SW480 (cell line): ENCODE measurements around the gene PNKP.
"Not testable (repeated sequence)": the region's sequence is repeated elsewhere in the genome, so short reads cannot be mapped to it uniquely, and the experiment has no call there.

Experiments used
- DNase-seq: peaks from one replicate; pipeline ENCODE4 v3.0.0-alpha.2; 2016; ENCODE audit warnings: low spot score

Gene PNKP

GRCh38 chr19:49845414-49845813 is 22.0 kb downstream of the PNKP start:
- no peak for DNase-seq

- no peak for DNase-seq
These were observed 23.0 kb downstream of the PNKP start for GRCh38 chr19:49844138-49845095.

GRCh38 chr19:49843265-49843664 is 24.1 kb downstream of the PNKP start:
- no peak for DNase-seq

GRCh38 chr19:49840736-49841249 is 26.6 kb downstream of the PNKP start:
- DNase-seq, result no peak

DNA sequence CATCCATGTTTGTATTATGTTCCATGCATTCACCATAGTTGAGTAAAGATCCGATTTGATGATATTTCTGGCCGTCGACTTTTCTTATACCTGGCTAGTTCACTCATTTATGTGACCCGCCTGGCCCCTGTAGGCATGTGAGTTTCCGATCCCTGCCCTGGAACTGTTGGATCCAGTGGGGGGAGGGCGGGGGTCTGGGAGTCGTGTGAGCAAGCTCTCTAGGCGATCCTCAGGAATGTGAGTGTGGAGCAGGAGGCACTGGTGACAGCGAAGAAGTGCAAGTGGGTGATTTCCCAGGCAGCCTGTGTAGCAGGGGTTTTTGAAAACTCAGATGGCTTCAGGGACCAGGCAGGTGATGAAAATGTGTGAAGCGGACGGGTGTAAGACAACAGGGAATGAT is 27.1 kb downstream of the PNKP start:
- no peak for DNase-seq

GRCh38 chr19:49839713-49840112 is 27.7 kb downstream of the PNKP start:
- no peak for DNase-seq

GRCh38 chr19:49838885-49839588 is 28.3 kb downstream of the PNKP start:
- no peak for DNase-seq

DNA sequence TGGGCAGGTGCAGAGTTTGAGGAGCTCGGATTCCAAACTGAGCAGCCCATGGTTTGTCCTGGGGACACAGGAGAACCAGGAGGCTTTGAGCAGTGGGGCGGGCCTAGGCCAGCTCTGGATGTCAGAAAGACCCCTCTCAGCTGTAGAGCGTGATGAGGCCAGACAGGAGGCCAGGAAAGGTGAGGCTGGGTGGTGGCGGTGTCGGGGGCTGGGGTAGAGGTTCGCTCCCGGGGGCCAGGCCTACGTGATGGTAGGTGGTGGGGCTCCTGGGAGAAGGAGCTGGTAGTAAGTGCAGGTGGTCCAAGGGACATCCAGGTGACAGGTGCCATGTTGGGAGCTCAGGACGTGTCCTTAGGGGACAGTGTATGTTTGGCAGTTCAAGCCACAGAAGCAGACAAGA is 30.0 kb downstream of the PNKP start:
- no peak for DNase-seq

GRCh38 chr19:49837009-49837310 is 30.4 kb downstream of the PNKP start:
- no peak for DNase-seq

GRCh38 chr19:49836176-49837008 is 31.0 kb downstream of the PNKP start:
- no peak for DNase-seq

- DNase-seq, result no peak
These were observed 31.8 kb downstream of the PNKP start for GRCh38 chr19:49835562-49835961.

- DNase-seq, result no peak
These were observed 33.8 kb downstream of the PNKP start for GRCh38 chr19:49833599-49833998.

DNA sequence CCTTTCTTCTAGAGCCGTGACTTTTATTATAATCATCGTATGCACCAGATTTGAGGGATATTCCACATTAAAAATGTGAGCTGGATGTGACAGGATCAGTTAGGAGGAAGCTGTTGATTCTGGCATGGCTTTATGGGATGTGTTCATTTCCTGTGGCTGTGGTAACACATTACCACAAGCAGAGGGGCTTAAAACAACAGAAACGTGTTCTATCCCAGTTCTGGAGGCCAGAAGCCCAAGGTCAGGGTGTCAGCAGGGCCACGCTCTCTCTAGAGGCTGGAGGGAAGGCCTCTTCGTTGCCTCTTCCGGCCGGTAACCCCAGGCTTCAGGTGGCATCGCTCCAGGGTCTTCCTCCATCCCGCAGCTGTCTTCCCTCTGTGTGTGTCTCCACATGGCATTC is 34.8 kb downstream of the PNKP start:
- DNase-seq, result no peak

GRCh38 chr19:49831592-49831991 is 35.8 kb downstream of the PNKP start:
- DNase-seq, result no peak

- no peak for DNase-seq
These were observed 36.6 kb downstream of the PNKP start for GRCh38 chr19:49830766-49831165.

- DNase-seq, result no peak
These were observed 37.7 kb downstream of the PNKP start for GRCh38 chr19:49829721-49830120.

- DNase-seq, result no peak
These were observed 38.2 kb downstream of the PNKP start for GRCh38 chr19:49829200-49829599.

DNA sequence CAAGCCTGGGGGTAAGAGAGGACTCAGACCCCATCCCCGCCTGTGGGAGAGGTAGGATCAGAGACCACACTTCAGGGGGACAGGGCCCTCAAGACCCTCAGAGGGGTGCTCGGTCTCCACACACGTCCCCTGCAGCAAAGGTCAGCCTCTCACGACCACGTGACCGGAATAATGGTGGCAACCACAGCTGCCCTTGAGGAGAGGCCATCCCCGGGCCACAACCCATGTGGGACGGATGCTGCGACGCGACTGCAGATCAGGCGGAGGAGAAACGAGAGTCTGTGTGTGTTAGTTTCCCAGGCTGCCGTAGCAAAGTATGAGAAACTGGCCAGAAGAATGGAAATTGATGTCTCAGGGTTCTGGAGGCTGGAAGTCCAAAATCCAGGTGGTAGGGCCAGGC is 40.3 kb downstream of the PNKP start:
- DNase-seq, result no peak

DNA sequence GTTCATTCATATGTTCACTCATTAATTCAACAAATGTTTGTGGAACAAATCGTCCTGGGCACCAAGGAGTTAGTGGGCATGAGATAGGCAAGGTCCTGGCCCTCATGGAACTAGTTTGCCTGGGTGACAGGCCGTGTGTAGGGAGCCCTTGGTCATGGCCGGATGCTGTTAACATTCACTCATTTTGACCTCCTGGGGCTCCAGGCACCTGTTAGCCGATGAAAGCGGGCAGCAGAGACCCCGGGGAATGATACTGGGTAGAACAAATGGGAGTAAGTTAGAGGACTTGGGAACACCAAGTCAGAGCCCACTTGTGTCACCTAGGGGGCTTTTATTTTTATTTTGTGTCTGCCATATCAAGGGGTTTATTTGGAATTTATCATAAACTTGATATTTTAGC is 42.7 kb downstream of the PNKP start:
- no peak for DNase-seq

DNA sequence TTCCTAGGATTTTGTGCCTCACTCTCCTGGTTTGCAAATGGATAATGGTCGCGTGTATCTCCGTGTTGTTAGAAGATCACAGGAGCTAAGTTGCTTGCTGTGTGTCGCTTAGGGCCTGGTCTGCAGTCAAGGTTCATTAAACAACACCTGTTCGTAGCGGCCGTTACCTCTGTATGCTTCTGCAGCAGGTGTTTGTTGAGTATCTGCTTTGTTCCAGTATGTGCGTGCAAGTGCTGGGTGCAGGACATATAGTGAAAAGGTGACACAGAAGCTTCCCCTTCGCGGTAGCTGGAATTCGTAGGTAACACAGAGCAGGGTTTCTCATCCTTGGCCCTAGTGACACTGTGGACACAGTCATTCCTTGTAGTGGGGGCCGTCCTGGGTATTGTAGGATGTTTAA is 43.9 kb downstream of the PNKP start:
- DNase-seq, result no peak

DNA sequence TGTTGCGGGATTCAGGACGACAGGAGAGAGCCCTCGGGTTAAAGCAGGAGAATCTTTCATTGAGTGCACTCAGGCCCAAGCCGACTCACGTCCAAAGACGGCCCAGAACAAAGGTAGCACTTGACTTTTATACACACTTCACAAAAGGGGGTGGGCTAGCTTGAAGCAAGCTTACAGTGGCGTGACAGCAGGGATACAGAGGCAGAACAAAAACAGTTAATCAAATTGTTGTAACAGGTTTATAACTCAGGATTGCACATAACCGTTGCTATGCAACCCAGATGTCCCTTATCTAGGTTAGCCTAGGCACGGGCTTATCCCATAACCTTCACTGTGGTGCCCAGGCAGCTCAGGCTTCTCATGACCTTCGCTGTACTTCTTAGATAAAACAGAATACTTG is 47.3 kb downstream of the PNKP start:
- DNase-seq, result no peak

GRCh38 chr19:49819452-49820115 is 47.8 kb downstream of the PNKP start:
- not testable (repeated sequence) for DNase-seq
